ENCODE results near the gene STK32B. TPM values are rescaled to one million over a fixed set of nuclear protein-coding genes. Genes with fewer than 3 reads are reported as not detected.
A peak's percentile ranks its signal among the peaks of the same experiment; 100 is the strongest.

The STK32B gene
- total and polyA plus RNA-seq, 2 of the 4 experiments (the other 2 are of a cell fraction), result 5.5 to 6.3 TPM

- dilution Hi-C loops (cut with HindIII; ENCODE audit: low sequenced_read_pairs, unreplicated experiment), result no loop called here
- Histone ChIP-seq H3K14ac (replicated peaks; ENCODE audit: low read depth, low read length) (peak overlapping the region; percentile 46; the same call in 1 of the 2 replicates), H4K8ac (ENCODE audit: low read depth in 2 of 2, low read length in 2 of 2) (no peak overlapping the region), H3K56ac (ENCODE audit: extremely low read depth, insufficient read depth, low read length) (no peak overlapping the region), H2BK20ac (ENCODE audit: low read depth, low read length) (no peak overlapping the region), H2BK5ac (ENCODE audit: low read depth, low read length, poor library complexity, severe bottlenecking) (no peak overlapping the region), H2BK15ac (ENCODE audit: low read depth, low read length) (no peak overlapping the region), H3K9ac (ENCODE audit: low read depth, low read length) (no peak overlapping the region), H3K27me3 (ENCODE audit: control insufficient read depth, insufficient read depth, low read length) (no peaks in the 10 kb centered on the region), H4K91ac (ENCODE audit: insufficient read depth, low read depth, low read length) (no peak overlapping the region), H3K4me1 (ENCODE audit: control insufficient read depth, insufficient read depth, low read length) (peaks cover 5% of the 10 kb centered on the region), H4K20me1 (ENCODE audit: insufficient read depth, low read length) (no peaks in the 10 kb centered on the region), H3K9me3 (ENCODE audit: control insufficient read depth, insufficient read depth, low read length) (peaks cover 2% of the 10 kb centered on the region; the same call in 1 of the 2 replicates), H3K18ac (ENCODE audit: low read depth, low read length) (no peak overlapping the region), H4K5ac (ENCODE audit: low read depth, low read length) (no peak overlapping the region), H3K9me1 (ENCODE audit: insufficient read depth, low read length) (no peaks in the 10 kb centered on the region; the same call in 1 of the 2 replicates), H3K27ac (ENCODE audit: insufficient read depth, low read length) (no peak overlapping the region), H2BK120ac (ENCODE audit: low read depth, low read length) (no peak overlapping the region), H3K36me3 (ENCODE audit: control insufficient read depth, insufficient read depth, low read length) (no peaks in the 10 kb centered on the region; the same call in 1 of the 2 replicates), H3K23ac (ENCODE audit: low read depth, low read length) (no peak overlapping the region), H2AK9ac (replicated peaks; ENCODE audit: low read depth, low read length, poor library complexity) (no peak overlapping the region), H2AFZ (replicated peaks; ENCODE audit: low read length, poor library complexity) (no peak overlapping the region), H3K4me2 (ENCODE audit: low read depth, low read length) (no peak overlapping the region), H2AK5ac (ENCODE audit: low read depth, low read length) (no peak overlapping the region), H3K4ac (ENCODE audit: low read depth, low read length) (no peak overlapping the region), H3K4me3 (ENCODE audit: insufficient read depth, low read depth, low read length) (no peak overlapping the region), H3K79me1 (ENCODE audit: low read depth in 1 of 2, low read length in 2 of 2) (no peaks in the 10 kb centered on the region)
- no peak for DNase-seq
- no CpG with 5 or more reads among the region's 3 CpGs for WGBS, 2 experiments (ENCODE audit: extremely low coverage in 2 of 2, insufficient read length in 1 of 2)
- in situ Hi-C loops (cut with MboI; ENCODE audit: low sequenced_read_pairs), result no loop called here
- CTCF ChIA-PET, result no interaction called here
- ATAC-seq (ENCODE audit: low read depth), result no peak
- intact Hi-C loops (cut with micrococcal nuclease), result loop anchor here (10.0 kb wide), 1 partner anchor 435 kb away; no protein-coding TSS in a partner anchor
- no TSS peak for BruUV-seq (replicated peaks)
- no peak for TF ChIP-seq MXI1 (IDR thresholded peaks at IDR 0.05; ENCODE audit: borderline replicate concordance, low read depth, low read length)
- TF ChIP-seq, protein P1, sequence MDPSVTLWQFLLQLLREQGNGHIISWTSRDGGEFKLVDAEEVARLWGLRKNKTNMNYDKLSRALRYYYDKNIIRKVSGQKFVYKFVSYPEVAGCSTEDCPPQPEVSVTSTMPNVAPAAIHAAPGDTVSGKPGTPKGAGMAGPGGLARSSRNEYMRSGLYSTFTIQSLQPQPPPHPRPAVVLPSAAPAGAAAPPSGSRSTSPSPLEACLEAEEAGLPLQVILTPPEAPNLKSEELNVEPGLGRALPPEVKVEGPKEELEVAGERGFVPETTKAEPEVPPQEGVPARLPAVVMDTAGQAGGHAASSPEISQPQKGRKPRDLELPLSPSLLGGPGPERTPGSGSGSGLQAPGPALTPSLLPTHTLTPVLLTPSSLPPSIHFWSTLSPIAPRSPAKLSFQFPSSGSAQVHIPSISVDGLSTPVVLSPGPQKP (IDR thresholded peaks at IDR 0.05; ENCODE audit: borderline replicate concordance, low read depth, low read length), result no peak
- no peak for TF ChIP-seq FOS (IDR thresholded peaks at IDR 0.05; ENCODE audit: low read depth, low read length)
- TF ChIP-seq, protein P2, sequence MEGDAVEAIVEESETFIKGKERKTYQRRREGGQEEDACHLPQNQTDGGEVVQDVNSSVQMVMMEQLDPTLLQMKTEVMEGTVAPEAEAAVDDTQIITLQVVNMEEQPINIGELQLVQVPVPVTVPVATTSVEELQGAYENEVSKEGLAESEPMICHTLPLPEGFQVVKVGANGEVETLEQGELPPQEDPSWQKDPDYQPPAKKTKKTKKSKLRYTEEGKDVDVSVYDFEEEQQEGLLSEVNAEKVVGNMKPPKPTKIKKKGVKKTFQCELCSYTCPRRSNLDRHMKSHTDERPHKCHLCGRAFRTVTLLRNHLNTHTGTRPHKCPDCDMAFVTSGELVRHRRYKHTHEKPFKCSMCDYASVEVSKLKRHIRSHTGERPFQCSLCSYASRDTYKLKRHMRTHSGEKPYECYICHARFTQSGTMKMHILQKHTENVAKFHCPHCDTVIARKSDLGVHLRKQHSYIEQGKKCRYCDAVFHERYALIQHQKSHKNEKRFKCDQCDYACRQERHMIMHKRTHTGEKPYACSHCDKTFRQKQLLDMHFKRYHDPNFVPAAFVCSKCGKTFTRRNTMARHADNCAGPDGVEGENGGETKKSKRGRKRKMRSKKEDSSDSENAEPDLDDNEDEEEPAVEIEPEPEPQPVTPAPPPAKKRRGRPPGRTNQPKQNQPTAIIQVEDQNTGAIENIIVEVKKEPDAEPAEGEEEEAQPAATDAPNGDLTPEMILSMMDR (conservative IDR thresholded peaks at IDR 0.05; ENCODE audit: low read depth, low read length), result no peak
- no peak for TF ChIP-seq RAD21 (IDR thresholded peaks at IDR 0.05; ENCODE audit: low read length)
- TF ChIP-seq MAFK (IDR thresholded peaks at IDR 0.05; ENCODE audit: low read depth, low read length), result no peak
- no peak for TF ChIP-seq CEBPB (IDR thresholded peaks at IDR 0.05; ENCODE audit: low read depth, low read length)
- no peak for TF ChIP-seq MAZ (IDR thresholded peaks at IDR 0.05; ENCODE audit: borderline replicate concordance, low read depth, low read length)
- no peak for TF ChIP-seq NFE2L2 (IDR thresholded peaks at IDR 0.05; ENCODE audit: low read depth, low read length)
- TF ChIP-seq RFX5 (IDR thresholded peaks at IDR 0.05; ENCODE audit: low read depth, low read length), result no peak
- no peak for TF ChIP-seq SMC3 (IDR thresholded peaks at IDR 0.05; ENCODE audit: low read depth, low read length)
- POLR2A ChIA-PET (ENCODE audit: unreplicated experiment), result no interaction called here
Observed at GRCh38 chr4:5389756-5390310, 338.6 kb downstream of the STK32B start.
